Gastroesophageal sphincter (tissue), 4 donors: ENCODE results near the gene PPM1N. TPM values are rescaled to one million over a fixed set of nuclear protein-coding genes. Genes with fewer than 3 reads are reported as not detected.
A peak's percentile ranks its signal among the peaks of the same experiment; 100 is the strongest.

Experiments
- ATAC-seq: fragments of 150-250 bp; one replicate; pipeline ENCODE4 v1.9.1; 2016; ENCODE audit warnings: mild to moderate bottlenecking, moderate library complexity
- H3K27ac ChIP-seq, 4 donors: fragments of 200-600 bp; sonication (generic) in 3 of 4; 1 replicate in 3 of 4; 2 replicates in 1 of 4; pipeline ENCODE4 v1.5.1; 2016 to 2019
- H3K27me3 ChIP-seq: fragments of 200-600 bp; sonication (generic); one replicate; pipeline ENCODE4 v1.5.1; 2019
- H3K36me3 ChIP-seq, 2 donors: fragments of 200-600 bp; sonication (generic); one replicate each; pipeline ENCODE4 v1.5.1; 2019; ENCODE audit warnings: control low read depth in 1 of 2
- H3K4me1 ChIP-seq, 3 donors: fragments of 200-600 bp; sonication (generic); 1 replicate in 2 of 3; 2 replicates in 1 of 3; pipeline ENCODE4 v1.5.1; 2016 to 2019; ENCODE audit warnings: control low read depth in 2 of 3
- H3K4me3 ChIP-seq, 2 donors: fragments of 200-600 bp; sonication (generic); one replicate each; pipeline ENCODE4 v1.5.1; 2019; ENCODE audit warnings: mild to moderate bottlenecking in 1 of 2, moderate library complexity in 1 of 2
- H3K9me3 ChIP-seq, 3 donors: fragments of 200-600 bp; sonication (generic); one replicate each; pipeline ENCODE4 v1.5.1; 2017 to 2019; ENCODE audit warnings: control low read depth in 2 of 3
- EP300 ChIP-seq: sonication (generic); formaldehyde crosslinking; IDR thresholded peaks from one replicate; pipeline ENCODE4 v1.6.1; 2017; ENCODE audit warnings: antibody characterized with exemption, mild to moderate bottlenecking
- POLR2A ChIP-seq, 2 donors: fragments of 450-650 bp; IDR thresholded peaks; one replicate each; pipeline ENCODE4 v1.6.1; 2017; ENCODE audit warnings: antibody characterized with exemption in 2 of 2, mild to moderate bottlenecking in 2 of 2, moderate library complexity in 1 of 2
- POLR2AphosphoS5 ChIP-seq: sonication (generic); formaldehyde crosslinking; IDR thresholded peaks from one replicate; pipeline ENCODE4 v1.6.1; 2017; ENCODE audit warnings: antibody characterized with exemption
- WGBS, 2 donors: methylation state at CpG; one replicate each; pipeline ENCODE4 v1.1.5; 2018; ENCODE audit warnings: low coverage in 1 of 2; 5-methylcytosine and 5-hydroxymethylcytosine counted together
- total RNA-seq, 4 donors: library from RNA; depleted of rRNA; stranded (reverse); fragments of >200 nt; gene quantifications; one replicate each; pipeline ENCODE4 v1.1.0, GENCODE V29; 2016
- TF ChIP-seq, protein P1 (sequence below), 4 experiments: fragments of 200-600 bp in 2 of 4; fragments of 450-650 bp in 2 of 4; sonication (generic) in 1 of 4; IDR thresholded peaks; one replicate each; pipeline ENCODE4 v1.5.1; 2017 to 2019; ENCODE audit warnings: antibody characterized with exemption in 4 of 4, mild to moderate bottlenecking in 2 of 4, moderate library complexity in 2 of 4

PPM1N gene
- total RNA-seq, 4 donors from 2014 or later: 0.96 to 3.2 (median 2.1) TPM

DNA sequence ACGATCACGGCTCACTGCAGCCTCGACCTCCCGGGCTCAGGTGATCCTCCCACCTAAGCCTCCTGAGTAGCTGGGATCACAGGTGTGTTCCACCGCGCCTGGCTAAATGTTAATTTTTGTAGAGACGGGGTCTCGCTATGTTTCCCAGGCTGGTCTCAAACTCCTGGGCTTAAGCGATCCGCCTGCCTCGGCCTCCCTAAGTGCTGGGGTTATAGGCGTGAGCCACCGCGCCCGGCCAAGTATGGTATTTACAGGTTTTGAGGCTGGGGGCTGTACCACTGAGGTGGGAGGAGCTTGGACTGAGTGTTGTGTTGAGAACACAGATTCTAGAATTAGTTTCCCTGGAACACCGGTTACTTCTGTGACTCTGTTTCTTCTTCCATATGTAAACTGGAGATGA lies 452 bp upstream of the PPM1N start:
- Histone ChIP-seq H3K27ac (no peak overlapping the region), H3K4me1 (peaks cover 0 to 57% (median 27%) of the 10 kb centered on the region in 3 donors), H3K27me3 (peaks cover 44% of the 10 kb centered on the region), H3K4me3 (no peak overlapping the region), H3K36me3 (no peaks in the 10 kb centered on the region), H3K9me3 (no peaks in the 10 kb centered on the region)
- WGBS, 2 donors: 16 to 26% methylated on average over 7 to 14 of the region's 16 CpGs
- no peak for ATAC-seq
- TF ChIP-seq, protein P1, sequence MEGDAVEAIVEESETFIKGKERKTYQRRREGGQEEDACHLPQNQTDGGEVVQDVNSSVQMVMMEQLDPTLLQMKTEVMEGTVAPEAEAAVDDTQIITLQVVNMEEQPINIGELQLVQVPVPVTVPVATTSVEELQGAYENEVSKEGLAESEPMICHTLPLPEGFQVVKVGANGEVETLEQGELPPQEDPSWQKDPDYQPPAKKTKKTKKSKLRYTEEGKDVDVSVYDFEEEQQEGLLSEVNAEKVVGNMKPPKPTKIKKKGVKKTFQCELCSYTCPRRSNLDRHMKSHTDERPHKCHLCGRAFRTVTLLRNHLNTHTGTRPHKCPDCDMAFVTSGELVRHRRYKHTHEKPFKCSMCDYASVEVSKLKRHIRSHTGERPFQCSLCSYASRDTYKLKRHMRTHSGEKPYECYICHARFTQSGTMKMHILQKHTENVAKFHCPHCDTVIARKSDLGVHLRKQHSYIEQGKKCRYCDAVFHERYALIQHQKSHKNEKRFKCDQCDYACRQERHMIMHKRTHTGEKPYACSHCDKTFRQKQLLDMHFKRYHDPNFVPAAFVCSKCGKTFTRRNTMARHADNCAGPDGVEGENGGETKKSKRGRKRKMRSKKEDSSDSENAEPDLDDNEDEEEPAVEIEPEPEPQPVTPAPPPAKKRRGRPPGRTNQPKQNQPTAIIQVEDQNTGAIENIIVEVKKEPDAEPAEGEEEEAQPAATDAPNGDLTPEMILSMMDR (IDR thresholded peaks at IDR 0.05): no peak
- no peak for TF ChIP-seq POLR2AphosphoS5
- TF ChIP-seq POLR2A (IDR thresholded peaks at IDR 0.05): no peak
- TF ChIP-seq EP300: no peak

DNA sequence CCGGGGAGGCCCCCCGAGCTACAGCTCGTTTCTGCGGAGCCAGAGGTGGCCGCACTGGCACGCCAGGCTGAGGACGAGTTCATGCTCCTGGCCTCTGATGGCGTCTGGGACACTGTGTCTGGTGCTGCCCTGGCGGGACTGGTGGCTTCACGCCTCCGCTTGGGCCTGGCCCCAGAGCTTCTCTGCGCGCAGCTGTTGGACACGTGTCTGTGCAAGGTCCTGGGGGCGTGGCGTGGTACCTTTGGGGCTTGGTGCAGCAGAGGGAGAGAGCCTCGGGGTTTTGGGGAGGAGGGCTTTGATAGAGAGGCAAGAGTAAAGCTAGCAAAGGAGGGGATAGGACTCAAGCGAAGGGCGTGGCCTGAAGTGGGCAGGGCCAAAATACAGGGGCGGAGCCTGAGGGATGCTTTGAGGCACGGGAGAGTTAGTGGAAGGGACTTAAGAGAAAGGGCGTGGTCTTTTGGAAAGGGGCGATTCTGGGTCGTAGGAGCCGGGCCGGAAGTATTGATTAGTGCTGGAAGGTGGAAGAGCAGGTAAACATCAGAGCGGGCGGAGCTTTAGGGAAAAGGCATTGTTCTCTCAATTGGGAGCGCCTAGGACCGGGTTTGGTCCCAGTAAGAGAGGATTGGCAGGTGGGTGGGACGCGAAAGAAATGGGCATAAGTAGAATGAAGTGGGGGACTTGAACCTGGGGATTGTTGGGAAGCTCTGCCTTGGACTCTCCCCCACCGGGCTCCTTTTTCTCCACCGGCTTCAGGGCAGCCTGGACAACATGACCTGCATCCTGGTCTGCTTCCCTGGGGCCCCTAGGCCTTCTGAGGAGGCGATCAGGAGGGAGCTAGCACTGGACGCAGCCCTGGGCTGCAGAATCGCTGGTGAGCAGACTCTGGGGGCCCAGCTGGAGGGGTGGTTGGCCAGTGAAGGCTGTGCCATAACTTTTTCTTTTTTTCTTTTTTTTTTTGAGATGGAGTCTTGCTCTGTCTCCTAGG lies 1.2 kb downstream of the PPM1N start:
- Histone ChIP-seq H3K4me3 (peak overlapping the region in 1 of 2 donors; percentile 24), H3K27me3 (peaks cover 43% of the 10 kb centered on the region), H3K9me3 (no peaks in the 10 kb centered on the region), H3K36me3 (no peaks in the 10 kb centered on the region), H3K27ac (peak overlapping the region in 1 of 4 donors; percentile 26), H3K4me1 (peaks cover 0 to 45% (median 27%) of the 10 kb centered on the region in 3 donors)
- WGBS, 2 donors: 14 to 18% methylated on average over 16 to 21 of the region's 37 CpGs
- no peak for ATAC-seq
- TF ChIP-seq EP300 (no peak), POLR2AphosphoS5 (no peak), POLR2A (IDR thresholded peaks at IDR 0.05) (no peak)
- TF ChIP-seq, protein P1 (IDR thresholded peaks at IDR 0.05): no peak

DNA sequence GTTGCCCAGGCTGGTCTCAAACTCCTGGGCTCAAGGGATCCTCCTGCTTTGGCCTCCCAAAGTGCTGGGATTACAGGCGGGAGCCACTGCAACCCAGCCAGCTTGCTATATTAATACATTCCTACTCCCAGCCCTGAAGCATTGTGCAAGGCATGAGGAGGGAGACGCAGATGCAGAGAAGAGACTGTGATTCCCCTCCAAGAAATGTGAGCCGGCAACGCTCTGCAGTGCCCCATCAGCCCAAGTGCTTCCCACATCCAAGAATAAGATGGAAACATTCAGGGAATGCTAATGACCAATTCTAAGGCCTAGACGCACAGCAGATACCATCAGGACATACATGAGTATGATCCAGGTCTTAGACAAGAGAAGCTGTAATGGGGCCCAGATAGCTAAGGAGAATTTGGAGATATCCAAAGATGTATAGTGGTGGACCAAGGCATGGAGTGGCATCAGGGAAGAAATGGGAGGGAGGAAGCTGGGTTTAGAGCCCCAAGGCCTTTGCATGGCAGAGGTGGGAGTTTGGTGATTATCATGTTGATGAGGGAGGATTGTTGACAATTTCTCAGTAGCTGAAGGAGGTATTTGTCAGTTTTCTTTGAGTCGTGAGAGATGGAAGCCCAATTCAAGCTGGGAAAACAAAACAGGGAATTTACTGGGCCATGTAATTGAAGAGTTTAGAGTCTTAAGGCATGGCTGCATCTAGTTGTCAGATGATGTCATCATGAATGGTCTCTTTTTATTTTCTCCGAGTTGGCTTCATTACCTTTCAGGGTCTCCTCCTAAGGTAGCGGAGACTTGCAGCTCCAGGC lies 2.9 kb downstream of the PPM1N start:
- TF ChIP-seq POLR2AphosphoS5: no peak
- TF ChIP-seq EP300: no peak
- TF ChIP-seq, protein P1 (IDR thresholded peaks at IDR 0.05): no peak
- no peak for TF ChIP-seq POLR2A (IDR thresholded peaks at IDR 0.05)
- H3K4me3 ChIP-seq: no peak overlapping the region
- WGBS, 2 donors: 79 to 88% methylated on average over 4 of the region's 8 CpGs
- no peak for ATAC-seq
- H3K27me3 ChIP-seq: peaks cover 41% of the 10 kb centered on the region
- no peaks in the 10 kb centered on the region for H3K9me3 ChIP-seq
- peaks cover 0 to 42% (median 26%) of the 10 kb centered on the region in 3 donors for H3K4me1 ChIP-seq
- H3K27ac ChIP-seq: no peak overlapping the region
- no peaks in the 10 kb centered on the region for H3K36me3 ChIP-seq

DNA sequence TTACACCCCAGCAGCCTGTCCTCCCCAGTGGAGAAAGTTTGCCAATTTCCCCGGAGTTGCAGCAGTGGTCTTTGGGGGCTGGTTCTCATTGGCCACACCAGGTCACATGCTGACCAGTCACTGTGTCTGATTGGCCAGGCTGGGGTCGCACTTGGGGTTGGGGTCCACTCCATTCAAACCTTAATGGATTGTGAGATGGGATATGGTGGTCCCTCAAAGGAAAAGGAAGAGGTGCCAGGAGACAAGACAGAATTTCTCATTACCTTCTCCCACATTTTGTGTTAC lies 3.4 kb downstream of the PPM1N start:
- Histone ChIP-seq H3K27me3 (peaks cover 41% of the 10 kb centered on the region), H3K9me3 (no peaks in the 10 kb centered on the region), H3K4me3 (no peak overlapping the region), H3K36me3 (no peaks in the 10 kb centered on the region), H3K4me1 (peaks cover 0 to 42% (median 21%) of the 10 kb centered on the region in 3 donors), H3K27ac (no peak overlapping the region)
- 57% methylated on average over 1 of the region's 2 CpGs; no CpG with 5 or more reads in 1 of the 2 donors for WGBS, 2 donors
- ATAC-seq: no peak
- TF ChIP-seq POLR2A (IDR thresholded peaks at IDR 0.05): no peak
- no peak for TF ChIP-seq EP300
- TF ChIP-seq, protein P1 (IDR thresholded peaks at IDR 0.05): no peak
- TF ChIP-seq POLR2AphosphoS5: no peak
